ENCODE measurements around the gene GFI1.

DNA sequence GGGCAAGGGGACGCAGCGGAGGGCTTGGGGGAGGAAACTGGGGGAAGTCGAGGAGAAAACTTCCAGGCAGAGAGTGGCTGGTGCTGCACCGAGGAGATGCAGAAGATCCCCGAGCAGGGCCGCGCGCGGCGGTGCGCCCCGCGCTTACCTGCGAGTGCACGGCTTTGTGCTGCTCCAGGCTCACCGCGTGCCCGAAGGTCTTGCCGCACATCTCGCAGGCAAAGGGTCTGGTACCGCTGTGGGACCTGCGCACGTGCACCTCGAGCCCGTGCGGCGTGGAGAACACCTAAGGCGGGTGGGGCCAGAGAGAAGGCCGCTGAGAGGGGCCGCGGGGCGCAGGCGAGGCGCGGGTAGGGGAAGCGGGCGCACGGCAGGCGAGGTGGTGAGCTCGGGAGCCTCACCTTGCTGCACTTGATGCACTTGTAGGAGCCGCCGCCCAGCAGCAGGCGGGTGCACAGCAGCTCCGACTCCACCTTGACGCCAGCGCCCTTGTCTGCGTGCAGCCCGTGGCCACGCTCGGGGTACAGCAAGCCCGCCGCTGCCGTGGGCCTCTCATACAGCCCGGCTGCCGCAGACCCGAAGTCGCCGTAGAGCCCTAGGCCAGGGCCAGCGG lies 6.4 kb downstream of the GFI1 start:
- TF ChIP-seq, protein P1, sequence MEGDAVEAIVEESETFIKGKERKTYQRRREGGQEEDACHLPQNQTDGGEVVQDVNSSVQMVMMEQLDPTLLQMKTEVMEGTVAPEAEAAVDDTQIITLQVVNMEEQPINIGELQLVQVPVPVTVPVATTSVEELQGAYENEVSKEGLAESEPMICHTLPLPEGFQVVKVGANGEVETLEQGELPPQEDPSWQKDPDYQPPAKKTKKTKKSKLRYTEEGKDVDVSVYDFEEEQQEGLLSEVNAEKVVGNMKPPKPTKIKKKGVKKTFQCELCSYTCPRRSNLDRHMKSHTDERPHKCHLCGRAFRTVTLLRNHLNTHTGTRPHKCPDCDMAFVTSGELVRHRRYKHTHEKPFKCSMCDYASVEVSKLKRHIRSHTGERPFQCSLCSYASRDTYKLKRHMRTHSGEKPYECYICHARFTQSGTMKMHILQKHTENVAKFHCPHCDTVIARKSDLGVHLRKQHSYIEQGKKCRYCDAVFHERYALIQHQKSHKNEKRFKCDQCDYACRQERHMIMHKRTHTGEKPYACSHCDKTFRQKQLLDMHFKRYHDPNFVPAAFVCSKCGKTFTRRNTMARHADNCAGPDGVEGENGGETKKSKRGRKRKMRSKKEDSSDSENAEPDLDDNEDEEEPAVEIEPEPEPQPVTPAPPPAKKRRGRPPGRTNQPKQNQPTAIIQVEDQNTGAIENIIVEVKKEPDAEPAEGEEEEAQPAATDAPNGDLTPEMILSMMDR (IDR thresholded peaks at IDR 0.05), result no peak
- no peak for TF ChIP-seq POLR2A (IDR thresholded peaks at IDR 0.05)

All from ovary (tissue), 3 donors.